SU-DHL-6 (cell line): Measurements from ENCODE around the gene CTDSPL2.

ENCODE experiments used
- CTCF ChIP-seq: fragments of 200-600 bp; sonication (generic); IDR thresholded peaks from one replicate; pipeline ENCODE4 v1.5.1; 2017; ENCODE audit warnings: antibody characterized with exemption, mild to moderate bottlenecking, low read length, moderate library complexity; ENCODE audit not compliant: insufficient read depth, poor library complexity, severe bottlenecking
- EZH2phosphoT487 ChIP-seq: fragments of 200-600 bp; sonication (generic), shearing (Covaris generic); conservative IDR thresholded peaks from 2 replicates; pipeline ENCODE4 v1.6.1; 2018; ENCODE audit warnings: mild to moderate bottlenecking, antibody characterized with exemption, low read length, moderate library complexity, mixed read lengths

- no peak for TF ChIP-seq CTCF
- TF ChIP-seq EZH2phosphoT487, result no peak
Observed at GRCh38 chr15:44536962-44537734, 109.7 kb downstream of the CTDSPL2 start, which contains the start of gene EIF3J.
